Activated CD4-positive, alpha-beta memory T cell treated with anti-CD3 and anti-CD28 coated beads for 36 hours (primary cell): ENCODE measurements around the gene FBXW12. TPM values are rescaled to one million over a fixed set of nuclear protein-coding genes. Genes with fewer than 3 reads are reported as not detected.

Source experiments
- CTCF ChIA-PET: fragments of 350-600 bp; sonication (Branson Sonifier 250); formaldehyde crosslinking; loops from one replicate; lab custom pipeline; 2021; ENCODE audit warnings: antibody characterized with exemption, inconsistent platforms; lab: Charles Lee
- POLR2A ChIA-PET: fragments of 350-600 bp; sonication (Branson Sonifier 250); formaldehyde crosslinking; loops from one replicate; lab custom pipeline; 2021; ENCODE audit warnings: antibody characterized with exemption; lab: Charles Lee
- DNase-seq: peaks from one replicate; pipeline ENCODE4 v3.0.0-alpha.2; 2020
- H3K27ac Mint-ChIP-seq: one replicate; pipeline ENCODE4 v1.8.0; 2021; ENCODE audit warnings: mixed read lengths
- H3K27me3 Mint-ChIP-seq: one replicate; pipeline ENCODE4 v1.8.0; 2021; ENCODE audit warnings: mixed read lengths
- H3K36me3 Mint-ChIP-seq: one replicate; pipeline ENCODE4 v1.8.0; 2021; ENCODE audit warnings: mixed read lengths
- H3K4me1 Mint-ChIP-seq: one replicate; pipeline ENCODE4 v1.8.0; 2021; ENCODE audit warnings: low read depth, mixed read lengths
- H3K4me3 Mint-ChIP-seq: one replicate; pipeline ENCODE4 v1.8.0; 2021; ENCODE audit warnings: mild to moderate bottlenecking, mixed read lengths
- H3K9me3 Mint-ChIP-seq: one replicate; pipeline ENCODE4 v1.8.0; 2021; ENCODE audit warnings: mixed read lengths
- intact Hi-C: fragments of 100-400 bp; cut with micrococcal nuclease; formaldehyde crosslinking; loops from one replicate; pipeline ENCODE4 v1.15.1; 2023
- total RNA-seq, 2 experiments: library from RNA; stranded (reverse); gene quantifications; one replicate each; pipeline ENCODE4 v1.2.3, GENCODE V29; 2021

FBXW12 gene
- total RNA-seq, 2 experiments from 2014 or later: not detected

- DNase-seq: no peak
- ChIA-PET CTCF (interaction anchor here (1.0 to 9.7 kb wide), 8 partner anchors 10 to 126 kb away, joined by 3 to 290 read pairs (median 16); partner anchors contain the start of gene ATRIP), POLR2A (interaction anchor here (0.6 kb wide), 1 partner anchor 110 kb away, joined by 3 read pairs; no protein-coding TSS in a partner anchor)
- Mint-ChIP-seq H3K27ac (no peak overlapping the region), H3K4me1 (peaks cover 11% of the 10 kb centered on the region), H3K4me3 (no peak overlapping the region), H3K36me3 (peaks cover 4% of the 10 kb centered on the region), H3K9me3 (no peaks in the 10 kb centered on the region), H3K27me3 (no peaks in the 10 kb centered on the region)
- intact Hi-C loops: no loop called here
Measured at GRCh38 chr3:48433472-48434118, 61.6 kb downstream of the FBXW12 start.

- intact Hi-C loops: no loop called here
- H3K4me1 Mint-ChIP-seq: peaks cover 17% of the 10 kb centered on the region
- no peaks in the 10 kb centered on the region for H3K9me3 Mint-ChIP-seq
- no peak overlapping the region for H3K4me3 Mint-ChIP-seq
- peaks cover 4% of the 10 kb centered on the region for H3K36me3 Mint-ChIP-seq
- CTCF ChIA-PET: interaction anchor here (1.3 to 9.7 kb wide), 7 partner anchors 11 to 175 kb away, joined by 5 to 290 read pairs (median 25); partner anchors contain the start of genes ATRIP and UQCRC1
- no peaks in the 10 kb centered on the region for H3K27me3 Mint-ChIP-seq
- POLR2A ChIA-PET: no interaction called here
- no peak overlapping the region for H3K27ac Mint-ChIP-seq
- no peak for DNase-seq
Measured at GRCh38 chr3:48434591-48435222, 62.7 kb downstream of the FBXW12 start.

- Mint-ChIP-seq H3K4me1 (peaks cover 19% of the 10 kb centered on the region), H3K4me3 (no peak overlapping the region), H3K27ac (no peak overlapping the region), H3K27me3 (no peaks in the 10 kb centered on the region), H3K36me3 (peaks cover 7% of the 10 kb centered on the region), H3K9me3 (no peaks in the 10 kb centered on the region)
- DNase-seq: no peak
- CTCF ChIA-PET: interaction anchor here (1.0 to 9.7 kb wide), 46 partner anchors 10 to 282 kb away, joined by 3 to 290 read pairs (median 12); partner anchors contain the start of genes ATRIP, CDC25A, CELSR3 and IP6K2
- POLR2A ChIA-PET: interaction anchor here (0.9 to 2.1 kb wide), 4 partner anchors 34 to 163 kb away, joined by 4 to 7 read pairs (median 6); partner anchors contain the start of gene PFKFB4
- intact Hi-C loops: no loop called here
Measured at GRCh38 chr3:48435223-48435595, 63.2 kb downstream of the FBXW12 start.

GRCh38 chr3:48435774-48436476 lies 63.9 kb downstream of the FBXW12 start:
- H3K9me3 Mint-ChIP-seq: no peaks in the 10 kb centered on the region
- POLR2A ChIA-PET: interaction anchor here (0.6 to 2.1 kb wide), 7 partner anchors 10 to 198 kb away, joined by 3 to 7 read pairs (median 5); partner anchors contain the start of genes ATRIP and PFKFB4

GRCh38 chr3:48436477-48436787 lies 64.4 kb downstream of the FBXW12 start:
- H3K4me3 Mint-ChIP-seq: no peak overlapping the region
- no peaks in the 10 kb centered on the region for H3K27me3 Mint-ChIP-seq
- H3K27ac Mint-ChIP-seq: no peak overlapping the region
- intact Hi-C loops: loop anchor here (1.0 to 2.0 kb wide), 3 partner anchors 36 to 204 kb away; no protein-coding TSS in a partner anchor
- H3K4me1 Mint-ChIP-seq: peaks cover 19% of the 10 kb centered on the region
- POLR2A ChIA-PET: interaction anchor here (0.6 to 2.1 kb wide), 7 partner anchors 10 to 198 kb away, joined by 3 to 7 read pairs (median 5); partner anchors contain the start of genes ATRIP and PFKFB4
- H3K9me3 Mint-ChIP-seq: no peaks in the 10 kb centered on the region
- CTCF ChIA-PET: interaction anchor here (0.6 to 9.7 kb wide), 95 partner anchors 9 to 1293 kb away, joined by 3 to 290 read pairs (median 5); partner anchors contain the start of genes ATRIP, CDC25A, CELSR3 and DHX30
- peaks cover 18% of the 10 kb centered on the region for H3K36me3 Mint-ChIP-seq
- DNase-seq: no peak

More at GRCh38 chr3:48435774-48436476, 63.9 kb downstream of the FBXW12 start:
- H3K4me3 Mint-ChIP-seq: no peak overlapping the region
- CTCF ChIA-PET: interaction anchor here (0.6 to 9.7 kb wide), 97 partner anchors 10 to 1292 kb away, joined by 3 to 290 read pairs (median 5); partner anchors contain the start of genes ATRIP, CDC25A, CELSR3 and DHX30
- no peaks in the 10 kb centered on the region for H3K27me3 Mint-ChIP-seq
- DNase-seq: peak; percentile 89
- peaks cover 14% of the 10 kb centered on the region for H3K36me3 Mint-ChIP-seq
- peaks cover 18% of the 10 kb centered on the region for H3K4me1 Mint-ChIP-seq
- intact Hi-C loops: loop anchor here (1.0 to 2.0 kb wide), 3 partner anchors 35 to 203 kb away; no protein-coding TSS in a partner anchor
- no peak overlapping the region for H3K27ac Mint-ChIP-seq

GRCh38 chr3:48436855-48437254 lies 64.8 kb downstream of the FBXW12 start:
- POLR2A ChIA-PET: interaction anchor here (0.6 to 2.1 kb wide), 6 partner anchors 9 to 198 kb away, joined by 3 to 6 read pairs (median 4); partner anchors contain the start of genes ATRIP and PFKFB4
- Mint-ChIP-seq H3K36me3 (peaks cover 18% of the 10 kb centered on the region), H3K4me3 (no peak overlapping the region)

GRCh38 chr3:48437812-48438211 lies 65.8 kb downstream of the FBXW12 start:
- POLR2A ChIA-PET: no interaction called here
- peaks cover 30% of the 10 kb centered on the region for H3K4me1 Mint-ChIP-seq
- CTCF ChIA-PET: interaction anchor here (3.0 to 9.7 kb wide), 4 partner anchors 15 to 245 kb away, joined by 31 to 290 read pairs (median 108); no protein-coding TSS in a partner anchor
- H3K27me3 Mint-ChIP-seq: no peaks in the 10 kb centered on the region
- H3K9me3 Mint-ChIP-seq: no peaks in the 10 kb centered on the region
- intact Hi-C loops: loop anchor here (2.0 kb wide), 2 partner anchors 37 to 205 kb away; no protein-coding TSS in a partner anchor
- peaks cover 25% of the 10 kb centered on the region for H3K36me3 Mint-ChIP-seq
- H3K4me3 Mint-ChIP-seq: no peak overlapping the region
- no peak overlapping the region for H3K27ac Mint-ChIP-seq
- no peak for DNase-seq

More at GRCh38 chr3:48436855-48437254, 64.8 kb downstream of the FBXW12 start:
- no peak for DNase-seq
- intact Hi-C loops: loop anchor here (1.0 to 2.0 kb wide), 3 partner anchors 36 to 204 kb away; no protein-coding TSS in a partner anchor
- Mint-ChIP-seq H3K9me3 (no peaks in the 10 kb centered on the region), H3K27me3 (no peaks in the 10 kb centered on the region), H3K4me1 (peaks cover 23% of the 10 kb centered on the region), H3K27ac (no peak overlapping the region)
- CTCF ChIA-PET: interaction anchor here (0.7 to 9.7 kb wide), 45 partner anchors 9 to 249 kb away, joined by 3 to 290 read pairs (median 11); partner anchors contain the start of genes ATRIP, CDC25A, PFKFB4 and SLC26A6

- Mint-ChIP-seq H3K27ac (peak within 1 kb of the TSS; percentile 87), H3K36me3 (peaks cover 32% of the 10 kb centered on the region), H3K9me3 (no peaks in the 10 kb centered on the region), H3K4me3 (peak within 1 kb of the TSS; percentile 90), H3K4me1 (peaks cover 32% of the 10 kb centered on the region), H3K27me3 (no peaks in the 10 kb centered on the region)
- CTCF ChIA-PET: interaction anchor here (0.5 to 9.7 kb wide), 18 partner anchors 29 to 1799 kb away, joined by 3 to 290 read pairs (median 3); partner anchors contain the start of genes PFKFB4 and ZNF589
- intact Hi-C loops: loop anchor here (1.0 to 5.0 kb wide), 6 partner anchors 33 to 251 kb away; partner anchors contain the start of genes CDC25A, PFKFB4 and ZNF589
- POLR2A ChIA-PET: interaction anchor here (0.6 to 2.9 kb wide), 10 partner anchors 9 to 199 kb away, joined by 3 to 14 read pairs (median 3); partner anchors contain the start of gene ZNF589
- DNase-seq: peak; percentile 99
Measured at GRCh38 chr3:48439820-48440589, 68.0 kb downstream of the FBXW12 start, which contains the start of the genes CCDC51 and TMA7. TSS of gene CCDC51 (minus strand) at chr3:48440119. CDS start at chr3:48435128, 4,991 bp downstream. TSS of gene TMA7 (plus strand) at chr3:48440257. CDS start at chr3:48440297, 40 bp downstream.

- peaks cover 34% of the 10 kb centered on the region for H3K4me1 Mint-ChIP-seq
- no peaks in the 10 kb centered on the region for H3K27me3 Mint-ChIP-seq
- ChIA-PET CTCF (interaction anchor here (0.8 to 9.7 kb wide), 6 partner anchors 39 to 200 kb away, joined by 3 to 290 read pairs (median 4); partner anchors contain the start of gene ZNF589), POLR2A (interaction anchor here (0.6 to 2.9 kb wide), 5 partner anchors 10 to 196 kb away, joined by 3 to 14 read pairs (median 5); no protein-coding TSS in a partner anchor)
- no peaks in the 10 kb centered on the region for H3K9me3 Mint-ChIP-seq
- peaks cover 32% of the 10 kb centered on the region for H3K36me3 Mint-ChIP-seq
- peak overlapping the region; percentile 87 for H3K27ac Mint-ChIP-seq
- H3K4me3 Mint-ChIP-seq: peak overlapping the region; percentile 90
- intact Hi-C loops: loop anchor here (1.0 to 5.0 kb wide), 6 partner anchors 33 to 252 kb away; partner anchors contain the start of genes CDC25A, PFKFB4 and ZNF589
- no peak for DNase-seq
Measured at GRCh38 chr3:48440590-48440958, 68.6 kb downstream of the FBXW12 start.

GRCh38 chr3:48441940-48442339 lies 69.9 kb downstream of the FBXW12 start:
- Mint-ChIP-seq H3K36me3 (peaks cover 41% of the 10 kb centered on the region), H3K27ac (peak overlapping the region; percentile 87), H3K4me1 (peaks cover 43% of the 10 kb centered on the region), H3K27me3 (no peaks in the 10 kb centered on the region), H3K9me3 (no peaks in the 10 kb centered on the region), H3K4me3 (peak overlapping the region; percentile 90)
- ChIA-PET CTCF (interaction anchor here (1.1 kb wide), 1 partner anchor 116 kb away, joined by 3 read pairs; no protein-coding TSS in a partner anchor), POLR2A (no interaction called here)
- DNase-seq: no peak
- intact Hi-C loops: loop anchor here (2.0 to 5.0 kb wide), 2 partner anchors 215 to 253 kb away; partner anchors contain the start of gene CDC25A
